Tibial artery (tissue), 4 donors: ENCODE results near the gene TMEM255B.
A peak's percentile ranks its signal among the peaks of the same experiment; 100 is the strongest.

Experiments used
- DNase-seq, 2 donors: peaks; one replicate each; pipeline ENCODE4 v3.0.0-alpha.2; 2019
- H3K27ac ChIP-seq, 2 donors: fragments of 200-600 bp; sonication (generic) in 1 of 2; 1 replicate in 1 of 2; 2 replicates in 1 of 2; pipeline ENCODE4 v1.5.1; 2018 to 2019; ENCODE audit warnings: mild to moderate bottlenecking in 1 of 2
- H3K27me3 ChIP-seq, 2 donors: fragments of 200-600 bp; sonication (generic) in 1 of 2; one replicate each; pipeline versions ENCODE4 v1.5.1 to v1.6.0; 2016 to 2019
- H3K36me3 ChIP-seq, 3 donors: fragments of 200-600 bp; sonication (generic) in 2 of 3; one replicate each; pipeline ENCODE4 v1.5.1; 2016 to 2019; ENCODE audit warnings: mild to moderate bottlenecking in 2 of 3
- H3K4me1 ChIP-seq, 4 donors: fragments of 200-600 bp; sonication (generic) in 2 of 4; 1 replicate in 3 of 4; 2 replicates in 1 of 4; pipeline ENCODE4 v1.5.1; 2016 to 2019
- H3K4me3 ChIP-seq, 2 donors: fragments of 200-600 bp; sonication (generic) in 1 of 2; 1 replicate in 1 of 2; 2 replicates in 1 of 2; pipeline ENCODE4 v1.5.1; 2018 to 2019; ENCODE audit warnings: mild to moderate bottlenecking in 2 of 2
- H3K9me3 ChIP-seq, 3 donors: fragments of 200-600 bp; sonication (generic) in 1 of 3; one replicate each; pipeline ENCODE4 v1.5.1; 2016 to 2019
- intact Hi-C: fragments of 100-400 bp; cut with DNase I; formaldehyde crosslinking; loops from one replicate; pipeline ENCODE4 v1.15.0; 2023; ENCODE audit warnings: low total_unique reads
- TF ChIP-seq, protein P1 (sequence below), 2 experiments: fragments of 200-600 bp in 1 of 2; fragments of 450-650 bp in 1 of 2; IDR thresholded peaks; one replicate each; pipeline ENCODE4 v1.5.1; 2017 to 2019; ENCODE audit warnings: antibody characterized with exemption in 2 of 2, mild to moderate bottlenecking in 1 of 2, moderate library complexity in 1 of 2

TMEM255B gene

DNA sequence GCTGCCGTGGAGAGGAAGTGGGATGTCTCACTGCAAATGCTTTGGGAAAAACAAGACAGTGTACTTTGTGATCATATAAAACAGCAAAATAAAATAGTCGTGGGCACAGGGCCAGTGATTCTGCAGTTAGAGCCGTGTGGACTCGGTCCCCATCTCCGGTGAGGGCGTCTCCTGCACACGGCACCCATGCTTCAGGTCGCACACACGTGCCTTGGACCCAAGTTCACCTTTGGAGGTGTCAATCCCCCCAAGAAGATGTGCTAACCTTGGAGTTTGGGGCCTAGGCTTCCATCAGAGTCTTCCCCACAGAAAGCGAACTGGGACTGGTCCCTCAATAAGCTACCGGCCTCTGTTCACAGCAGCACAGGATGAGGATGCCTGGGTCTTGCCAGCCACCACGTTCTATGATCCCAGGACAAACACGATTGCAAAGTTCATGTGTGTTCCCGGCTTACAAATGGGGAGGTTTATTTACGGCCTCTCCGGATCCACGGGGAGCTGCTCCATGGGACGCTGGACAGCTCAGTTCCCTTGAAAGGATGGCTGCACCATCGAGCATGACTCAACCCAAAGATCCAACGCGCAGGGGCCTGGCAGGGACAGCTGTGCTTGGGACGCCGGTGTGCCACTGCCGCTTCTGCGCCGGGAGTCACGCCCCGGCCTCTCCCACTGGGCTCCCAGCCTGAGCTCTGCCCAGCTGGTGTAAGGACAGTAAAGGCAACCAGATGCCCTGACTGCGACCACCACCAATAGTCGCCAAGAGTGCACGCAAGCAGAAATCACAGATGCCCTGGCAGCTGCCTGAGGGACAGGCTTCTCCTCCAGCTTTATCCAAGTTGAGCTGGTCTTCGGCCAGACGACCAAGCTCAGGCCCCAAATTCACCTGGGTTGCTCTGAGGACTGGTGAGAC, 96.2 kb downstream of the TMEM255B start:
- Histone ChIP-seq H3K27me3 (no peaks in the 10 kb centered on the region), H3K9me3 (no peaks in the 10 kb centered on the region), H3K4me1 (peaks cover 0 to 70% (median 60%) of the 10 kb centered on the region in 4 donors), H3K27ac (peak overlapping the region; percentile 56 to 57), H3K36me3 (peaks cover 0 to 16% (median 0%) of the 10 kb centered on the region in 3 donors), H3K4me3 (no peak overlapping the region)
- intact Hi-C loops = no loop called here
- DNase-seq = peak; percentile 22 to 67
- TF ChIP-seq, protein P1, sequence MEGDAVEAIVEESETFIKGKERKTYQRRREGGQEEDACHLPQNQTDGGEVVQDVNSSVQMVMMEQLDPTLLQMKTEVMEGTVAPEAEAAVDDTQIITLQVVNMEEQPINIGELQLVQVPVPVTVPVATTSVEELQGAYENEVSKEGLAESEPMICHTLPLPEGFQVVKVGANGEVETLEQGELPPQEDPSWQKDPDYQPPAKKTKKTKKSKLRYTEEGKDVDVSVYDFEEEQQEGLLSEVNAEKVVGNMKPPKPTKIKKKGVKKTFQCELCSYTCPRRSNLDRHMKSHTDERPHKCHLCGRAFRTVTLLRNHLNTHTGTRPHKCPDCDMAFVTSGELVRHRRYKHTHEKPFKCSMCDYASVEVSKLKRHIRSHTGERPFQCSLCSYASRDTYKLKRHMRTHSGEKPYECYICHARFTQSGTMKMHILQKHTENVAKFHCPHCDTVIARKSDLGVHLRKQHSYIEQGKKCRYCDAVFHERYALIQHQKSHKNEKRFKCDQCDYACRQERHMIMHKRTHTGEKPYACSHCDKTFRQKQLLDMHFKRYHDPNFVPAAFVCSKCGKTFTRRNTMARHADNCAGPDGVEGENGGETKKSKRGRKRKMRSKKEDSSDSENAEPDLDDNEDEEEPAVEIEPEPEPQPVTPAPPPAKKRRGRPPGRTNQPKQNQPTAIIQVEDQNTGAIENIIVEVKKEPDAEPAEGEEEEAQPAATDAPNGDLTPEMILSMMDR (IDR thresholded peaks at IDR 0.05) = no peak

DNA sequence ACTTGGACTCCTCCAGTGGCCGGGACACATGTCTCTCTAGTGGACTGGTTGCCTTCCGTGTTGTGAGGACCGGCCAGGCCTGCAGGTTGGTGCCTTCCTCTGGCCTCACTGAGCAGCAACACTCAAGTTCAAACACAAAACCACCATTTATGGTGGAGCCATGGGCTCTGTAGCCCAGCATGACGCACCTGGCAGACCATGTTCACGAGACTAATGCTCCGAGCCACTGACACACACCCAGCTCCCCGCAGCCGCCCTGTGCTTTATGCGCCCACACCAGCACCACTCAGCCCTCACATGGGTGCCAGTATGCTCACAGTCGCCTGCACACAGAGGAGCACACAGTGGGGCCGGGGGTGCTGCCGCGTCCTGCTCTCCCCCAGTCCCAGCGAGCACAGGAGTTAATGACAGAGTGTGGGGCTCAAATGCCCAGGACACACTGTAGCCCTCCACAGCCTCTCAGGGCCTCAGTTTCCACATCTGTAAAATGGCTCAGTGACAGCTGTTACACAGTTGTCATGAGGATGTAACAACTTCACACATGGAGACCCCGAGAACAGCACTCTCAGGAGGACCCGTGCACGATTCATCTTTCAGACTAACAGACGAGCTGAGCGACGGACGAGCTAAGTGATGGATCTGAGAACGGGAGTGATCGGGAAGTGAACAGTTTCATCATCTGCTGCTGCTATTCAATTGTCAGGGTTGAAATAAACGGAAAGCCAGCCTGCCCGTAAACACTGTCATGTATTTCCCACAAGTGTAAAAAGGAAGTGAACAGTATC, 97.1 kb downstream of the TMEM255B start:
- TF ChIP-seq, protein P1 (IDR thresholded peaks at IDR 0.05) = no peak
- H3K4me3 ChIP-seq = no peak overlapping the region
- peak in 1 of 2 donors; percentile 61 for DNase-seq
- intact Hi-C loops = no loop called here
- peaks cover 0 to 78% (median 68%) of the 10 kb centered on the region in 4 donors for H3K4me1 ChIP-seq
- H3K27ac ChIP-seq = no peak overlapping the region
- no peaks in the 10 kb centered on the region for H3K27me3 ChIP-seq
- no peaks in the 10 kb centered on the region for H3K9me3 ChIP-seq
- peaks cover 0 to 18% (median 0%) of the 10 kb centered on the region in 3 donors for H3K36me3 ChIP-seq

DNA sequence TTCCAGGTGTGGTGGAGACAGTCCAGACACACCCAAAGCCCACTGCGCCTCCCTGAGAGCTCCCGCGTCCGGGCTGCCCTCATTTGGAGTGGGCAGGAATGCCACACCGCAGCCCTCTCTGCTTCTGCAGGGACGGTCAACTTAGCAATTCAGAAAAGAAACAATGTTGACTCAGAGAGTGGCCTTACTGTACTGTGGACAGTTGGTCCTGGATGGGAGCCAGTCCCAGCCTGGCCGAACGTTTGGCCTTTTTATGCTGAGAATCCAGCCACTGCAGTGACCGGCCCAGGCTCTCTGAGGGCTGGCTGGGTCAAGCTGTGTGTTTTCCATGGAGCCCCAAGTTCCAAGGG, 97.7 kb downstream of the TMEM255B start:
- no peaks in the 10 kb centered on the region for H3K9me3 ChIP-seq
- no peak overlapping the region for H3K27ac ChIP-seq
- peaks cover 0 to 14% (median 0%) of the 10 kb centered on the region in 3 donors for H3K36me3 ChIP-seq
- peaks cover 0 to 84% (median 74%) of the 10 kb centered on the region in 4 donors for H3K4me1 ChIP-seq
- intact Hi-C loops = no loop called here
- no peak overlapping the region for H3K4me3 ChIP-seq
- peak in 1 of 2 donors; percentile 66 for DNase-seq
- TF ChIP-seq, protein P1 (IDR thresholded peaks at IDR 0.05) = no peak
- H3K27me3 ChIP-seq = no peaks in the 10 kb centered on the region

DNA sequence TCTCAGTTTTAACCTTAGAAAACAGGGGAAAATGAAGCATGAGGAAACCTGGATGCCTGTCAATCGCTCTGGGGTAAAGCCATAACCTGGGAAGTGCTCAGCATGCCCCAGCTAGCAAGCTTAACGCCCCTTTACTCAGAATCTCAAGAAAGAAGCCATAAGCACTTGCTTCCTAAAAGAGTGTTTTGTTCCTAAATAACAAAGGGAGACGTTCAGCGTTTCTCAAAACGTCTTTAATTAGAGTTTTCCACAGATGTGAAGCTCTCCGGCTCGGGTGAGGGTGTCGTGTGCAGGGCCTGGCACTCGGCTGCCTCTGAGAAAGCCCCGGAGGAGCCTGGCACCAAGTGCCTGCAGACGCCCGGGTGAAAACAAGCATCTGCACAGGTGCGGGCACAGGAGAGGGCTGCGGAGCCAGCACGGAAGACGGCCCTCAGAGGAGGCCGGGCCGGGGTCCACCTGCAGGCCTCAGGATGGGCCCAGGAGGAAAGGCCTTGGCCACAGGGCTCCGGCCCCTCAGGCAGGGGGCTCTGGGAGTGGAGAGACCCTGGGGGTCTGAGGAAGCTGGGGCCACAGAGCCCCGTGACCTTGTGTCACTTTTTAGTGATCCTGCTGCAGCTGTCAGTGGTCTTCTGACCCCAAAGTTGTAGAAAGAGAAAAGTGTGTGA, 98.6 kb downstream of the TMEM255B start:
- H3K4me1 ChIP-seq = peaks cover 0 to 90% (median 79%) of the 10 kb centered on the region in 4 donors
- H3K27me3 ChIP-seq = no peaks in the 10 kb centered on the region
- DNase-seq = peak in 1 of 2 donors; percentile 54
- intact Hi-C loops = no loop called here
- no peaks in the 10 kb centered on the region for H3K9me3 ChIP-seq
- H3K4me3 ChIP-seq = no peak overlapping the region
- TF ChIP-seq, protein P1 (IDR thresholded peaks at IDR 0.05) = no peak
- no peak overlapping the region for H3K27ac ChIP-seq
- peaks cover 0 to 10% (median 0%) of the 10 kb centered on the region in 3 donors for H3K36me3 ChIP-seq

DNA sequence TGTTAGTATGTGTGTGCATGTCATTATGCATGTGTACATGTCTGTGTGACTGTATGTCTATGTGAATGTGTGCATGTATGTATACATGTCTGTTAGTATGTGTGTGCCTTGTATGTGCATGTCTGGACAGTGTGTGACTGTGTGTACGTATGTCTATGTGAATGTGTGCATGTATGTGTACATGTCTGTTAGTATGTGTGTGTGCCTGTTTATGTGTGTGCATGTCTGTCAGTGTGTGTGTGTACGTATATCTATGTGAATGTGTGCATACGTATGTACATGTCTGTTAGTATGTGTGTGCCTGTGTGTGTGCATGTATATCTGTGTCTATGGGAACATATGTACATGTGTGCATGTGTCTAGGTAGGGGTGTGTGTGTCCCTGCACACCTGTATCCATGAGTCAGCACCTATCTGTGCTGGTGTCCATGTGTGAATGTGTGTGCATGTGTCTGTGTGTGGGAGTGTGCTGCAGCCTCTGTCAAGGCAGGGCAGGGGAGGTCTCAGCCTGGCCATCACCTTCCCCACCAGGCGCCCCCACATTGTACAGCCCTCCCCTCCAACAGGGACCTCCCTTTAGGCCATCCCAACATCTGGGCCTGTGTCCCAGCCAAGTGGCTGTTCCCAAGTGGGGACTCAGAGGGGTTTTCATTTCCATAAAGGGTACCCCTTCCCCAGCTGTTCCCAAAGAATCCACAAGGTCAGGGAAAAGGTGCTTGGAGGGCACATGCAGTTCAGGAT, 100.5 kb downstream of the TMEM255B start:
- TF ChIP-seq, protein P1 (IDR thresholded peaks at IDR 0.05) = no peak
- Histone ChIP-seq H3K27me3 (no peaks in the 10 kb centered on the region), H3K9me3 (no peaks in the 10 kb centered on the region), H3K4me3 (no peak overlapping the region), H3K36me3 (peaks cover 0 to 10% (median 0%) of the 10 kb centered on the region in 3 donors), H3K4me1 (peaks cover 0 to 73% (median 62%) of the 10 kb centered on the region in 4 donors), H3K27ac (peak overlapping the region in 1 of 2 donors; percentile 96)
- intact Hi-C loops = loop anchor here (5.0 kb wide), 1 partner anchor 42 kb away; no protein-coding TSS in a partner anchor
- no peak for DNase-seq
